Activated CD8-positive, alpha-beta T cell treated with anti-CD3 and anti-CD28 coated beads, Interleukin-2, amount 10 ng/mL, durations not matched to agents 7 days and 5 days (primary cell): ENCODE data around the gene TIMELESS. TPM values are rescaled to one million over a fixed set of nuclear protein-coding genes. Genes with fewer than 3 reads are reported as not detected.
"Not testable (repeated sequence)": the region's sequence is repeated elsewhere in the genome, so short reads cannot be mapped to it uniquely, and the experiment has no call there.

Experiments used
- ATAC-seq: fragments of 150-1000 bp; cut with Tn5 transposase; one replicate; pipeline ENCODE4 v1.10.0; 2021; ENCODE audit warnings: moderate library complexity
- CTCF ChIA-PET: fragments of 350-600 bp; sonication (Branson Sonifier 250); formaldehyde crosslinking; loops from one replicate; lab custom pipeline; 2021; ENCODE audit warnings: antibody characterized with exemption; lab: Charles Lee
- POLR2A ChIA-PET: fragments of 350-600 bp; sonication (Branson Sonifier 250); formaldehyde crosslinking; loops from one replicate; lab custom pipeline; 2021; ENCODE audit warnings: antibody characterized with exemption; lab: Charles Lee
- DNase-seq: peaks from one replicate; pipeline ENCODE4 v3.0.0-alpha.2; 2020
- H3K27ac Mint-ChIP-seq: one replicate; pipeline ENCODE4 v1.8.0; 2021; ENCODE audit warnings: mild to moderate bottlenecking, mixed read lengths
- H3K27me3 Mint-ChIP-seq: one replicate; pipeline ENCODE4 v1.8.0; 2021; ENCODE audit warnings: low read depth, mixed read lengths
- H3K36me3 Mint-ChIP-seq: one replicate; pipeline ENCODE4 v1.8.0; 2021; ENCODE audit warnings: low read depth, mixed read lengths
- H3K4me1 Mint-ChIP-seq: one replicate; pipeline ENCODE4 v1.8.0; 2021; ENCODE audit warnings: low read depth, mixed read lengths
- H3K4me3 Mint-ChIP-seq: one replicate; pipeline ENCODE4 v1.8.0; 2021; ENCODE audit warnings: mild to moderate bottlenecking, mixed read lengths
- H3K9me3 Mint-ChIP-seq: one replicate; pipeline ENCODE4 v1.8.0; 2022; ENCODE audit warnings: mixed read lengths; ENCODE audit not compliant: insufficient read depth
- total RNA-seq, 2 experiments: library from RNA; stranded (reverse); gene quantifications; one replicate each; pipeline ENCODE4 v1.2.3, GENCODE V29; 2021

Gene TIMELESS
- total RNA-seq, 2 experiments from 2014 or later: 62.7 to 65.7 TPM

GRCh38 chr12:56401125-56401524, 48.1 kb downstream of the TIMELESS start:
- H3K4me1 Mint-ChIP-seq, CTCF ChIA-PET, H3K36me3 Mint-ChIP-seq, ATAC-seq, H3K4me3 Mint-ChIP-seq, H3K27ac Mint-ChIP-seq, DNase-seq, POLR2A ChIA-PET, H3K27me3 Mint-ChIP-seq: not testable (repeated sequence)
- peaks cover 11% of the 10 kb centered on the region for H3K9me3 Mint-ChIP-seq

- ATAC-seq, H3K36me3 Mint-ChIP-seq, POLR2A ChIA-PET, CTCF ChIA-PET, DNase-seq, H3K27ac Mint-ChIP-seq, H3K4me1 Mint-ChIP-seq, H3K4me3 Mint-ChIP-seq, H3K27me3 Mint-ChIP-seq: not testable (repeated sequence)
- peaks cover 11% of the 10 kb centered on the region for H3K9me3 Mint-ChIP-seq
Measured at GRCh38 chr12:56399466-56399865, 49.8 kb downstream of the TIMELESS start.

GRCh38 chr12:56398324-56398723, 50.9 kb downstream of the TIMELESS start:
- Mint-ChIP-seq H3K4me1 (no peaks in the 10 kb centered on the region), H3K9me3 (peaks cover 11% of the 10 kb centered on the region), H3K27me3 (peaks cover 12% of the 10 kb centered on the region), H3K4me3 (no peak overlapping the region), H3K36me3 (no peaks in the 10 kb centered on the region), H3K27ac (no peak overlapping the region)
- ChIA-PET POLR2A (no interaction called here), CTCF (no interaction called here)
- no peak for DNase-seq
- ATAC-seq: no peak

GRCh38 chr12:56392331-56392730, 56.9 kb downstream of the TIMELESS start:
- no peak overlapping the region for H3K4me3 Mint-ChIP-seq
- H3K27ac Mint-ChIP-seq: no peak overlapping the region
- POLR2A ChIA-PET: no interaction called here

GRCh38 chr12:56391721-56392120, 57.5 kb downstream of the TIMELESS start:
- no peak overlapping the region for H3K27ac Mint-ChIP-seq
- no peak for DNase-seq
- ChIA-PET POLR2A (no interaction called here), CTCF (no interaction called here)
- no peaks in the 10 kb centered on the region for H3K36me3 Mint-ChIP-seq
- H3K27me3 Mint-ChIP-seq: peaks cover 2% of the 10 kb centered on the region
- no peaks in the 10 kb centered on the region for H3K4me1 Mint-ChIP-seq
- ATAC-seq: no peak
- H3K4me3 Mint-ChIP-seq: no peak overlapping the region
- H3K9me3 Mint-ChIP-seq: no peaks in the 10 kb centered on the region

More at GRCh38 chr12:56392331-56392730, 56.9 kb downstream of the TIMELESS start:
- ATAC-seq (no peak), DNase-seq (no peak)
- H3K4me1 Mint-ChIP-seq: no peaks in the 10 kb centered on the region
- peaks cover 2% of the 10 kb centered on the region for H3K27me3 Mint-ChIP-seq
- H3K9me3 Mint-ChIP-seq: no peaks in the 10 kb centered on the region
- no peaks in the 10 kb centered on the region for H3K36me3 Mint-ChIP-seq
- CTCF ChIA-PET: no interaction called here

- DNase-seq (no peak), ATAC-seq (no peak)
- ChIA-PET CTCF (no interaction called here), POLR2A (no interaction called here)
- H3K36me3 Mint-ChIP-seq: no peaks in the 10 kb centered on the region
- H3K27me3 Mint-ChIP-seq: peaks cover 5% of the 10 kb centered on the region
- H3K27ac Mint-ChIP-seq: no peak overlapping the region
- no peaks in the 10 kb centered on the region for H3K4me1 Mint-ChIP-seq
- H3K9me3 Mint-ChIP-seq: no peaks in the 10 kb centered on the region
- H3K4me3 Mint-ChIP-seq: no peak overlapping the region
Measured at GRCh38 chr12:56389412-56389811, 59.8 kb downstream of the TIMELESS start.

- ATAC-seq: no peak
- no peak overlapping the region for H3K4me3 Mint-ChIP-seq
- DNase-seq: no peak
- CTCF ChIA-PET: no interaction called here
- H3K27me3 Mint-ChIP-seq: peaks cover 2% of the 10 kb centered on the region
- H3K27ac Mint-ChIP-seq: no peak overlapping the region
- no peaks in the 10 kb centered on the region for H3K9me3 Mint-ChIP-seq
- H3K36me3 Mint-ChIP-seq: no peaks in the 10 kb centered on the region
- no peaks in the 10 kb centered on the region for H3K4me1 Mint-ChIP-seq
- POLR2A ChIA-PET: no interaction called here
Measured at GRCh38 chr12:56387152-56387736, 62.0 kb downstream of the TIMELESS start.

- no peak for ATAC-seq
- CTCF ChIA-PET: no interaction called here
- no peak overlapping the region for H3K27ac Mint-ChIP-seq
Measured at GRCh38 chr12:56385873-56386272, 63.4 kb downstream of the TIMELESS start.

GRCh38 chr12:56382611-56383010, 66.6 kb downstream of the TIMELESS start:
- no peak overlapping the region for H3K27ac Mint-ChIP-seq
- no peaks in the 10 kb centered on the region for H3K4me1 Mint-ChIP-seq
- no peaks in the 10 kb centered on the region for H3K36me3 Mint-ChIP-seq
- ChIA-PET CTCF (interaction anchor here (0.9 kb wide), 1 partner anchor 81 kb away, joined by 3 read pairs; no protein-coding TSS in a partner anchor), POLR2A (no interaction called here)
- ATAC-seq (no peak), DNase-seq (no peak)
- H3K9me3 Mint-ChIP-seq: no peaks in the 10 kb centered on the region
- no peak overlapping the region for H3K4me3 Mint-ChIP-seq
- peaks cover 2% of the 10 kb centered on the region for H3K27me3 Mint-ChIP-seq

More at GRCh38 chr12:56385873-56386272, 63.4 kb downstream of the TIMELESS start:
- POLR2A ChIA-PET: no interaction called here
- H3K4me3 Mint-ChIP-seq: no peak overlapping the region
- no peaks in the 10 kb centered on the region for H3K9me3 Mint-ChIP-seq
- no peaks in the 10 kb centered on the region for H3K4me1 Mint-ChIP-seq
- peaks cover 2% of the 10 kb centered on the region for H3K27me3 Mint-ChIP-seq
- no peaks in the 10 kb centered on the region for H3K36me3 Mint-ChIP-seq
- DNase-seq: no peak

GRCh38 chr12:56377989-56378316, 71.3 kb downstream of the TIMELESS start:
- H3K4me1 Mint-ChIP-seq: no peaks in the 10 kb centered on the region
- H3K36me3 Mint-ChIP-seq: no peaks in the 10 kb centered on the region
- H3K27ac Mint-ChIP-seq: no peak overlapping the region
- ChIA-PET CTCF (interaction anchor here (1.0 kb wide), 1 partner anchor 16 kb away, joined by 5 read pairs; no protein-coding TSS in a partner anchor), POLR2A (no interaction called here)
- no peak for DNase-seq
- H3K27me3 Mint-ChIP-seq: no peaks in the 10 kb centered on the region
- H3K4me3 Mint-ChIP-seq: no peak overlapping the region
- ATAC-seq: no peak
- H3K9me3 Mint-ChIP-seq: no peaks in the 10 kb centered on the region

GRCh38 chr12:56377310-56377988, 71.8 kb downstream of the TIMELESS start:
- Mint-ChIP-seq H3K36me3 (no peaks in the 10 kb centered on the region), H3K27me3 (peaks cover 3% of the 10 kb centered on the region), H3K9me3 (no peaks in the 10 kb centered on the region), H3K4me3 (no peak overlapping the region), H3K4me1 (no peaks in the 10 kb centered on the region), H3K27ac (no peak overlapping the region)
- POLR2A ChIA-PET: no interaction called here
- DNase-seq (no peak), ATAC-seq (no peak)
- CTCF ChIA-PET: interaction anchor here (1.0 to 1.2 kb wide), 2 partner anchors 15 to 16 kb away, joined by 3 to 5 read pairs; no protein-coding TSS in a partner anchor

GRCh38 chr12:56375598-56376434, 73.4 kb downstream of the TIMELESS start:
- ATAC-seq (no peak), DNase-seq (no peak)
- ChIA-PET CTCF (interaction anchor here (1.2 kb wide), 1 partner anchor 14 kb away, joined by 3 read pairs; no protein-coding TSS in a partner anchor), POLR2A (no interaction called here)
- peaks cover 3% of the 10 kb centered on the region for H3K9me3 Mint-ChIP-seq
- no peak overlapping the region for H3K4me3 Mint-ChIP-seq
- peaks cover 9% of the 10 kb centered on the region for H3K27me3 Mint-ChIP-seq
- no peaks in the 10 kb centered on the region for H3K36me3 Mint-ChIP-seq
- no peaks in the 10 kb centered on the region for H3K4me1 Mint-ChIP-seq
- no peak overlapping the region for H3K27ac Mint-ChIP-seq
